ENCODE data around the gene PHOX2A. TPM values are rescaled to one million over a fixed set of nuclear protein-coding genes. Genes with fewer than 3 reads are reported as not detected.

Gene PHOX2A
- total and polyA plus RNA-seq, 2 of the 13 experiments (the other 11 are each of a cell fraction or from before 2014, with no cell fraction given), result not detected

GRCh38 chr11:72222907-72223614, 20.9 kb downstream of the PHOX2A start (continued):
- peak; percentile 49; the same call in 1 of the 2 replicates for TF ChIP-seq THAP11 (CRISPR knock-in tag; IDR thresholded peaks at IDR 0.05)
- TF ChIP-seq ETV6 (CRISPR knock-in tag; conservative IDR thresholded peaks at IDR 0.05), result no peak
- TF ChIP-seq ZNF775 (CRISPR knock-in tag; IDR thresholded peaks at IDR 0.05; ENCODE audit: borderline replicate concordance), result no peak
- TF ChIP-seq ZNF790 (CRISPR knock-in tag; IDR thresholded peaks at IDR 0.05; ENCODE audit: borderline replicate concordance), result 0 out of 2 replicates have a peak, but pooled peaks have one; percentile 29
- 0 out of 2 replicates have a peak, but pooled peaks have one; percentile 26 for TF ChIP-seq KMT2A (CRISPR knock-in tag; IDR thresholded peaks at IDR 0.05)
- no peak for TF ChIP-seq SATB2 (CRISPR knock-in tag; IDR thresholded peaks at IDR 0.05)
- TF ChIP-seq DRAP1 (CRISPR knock-in tag; IDR thresholded peaks at IDR 0.05), result peak; percentile 79
- TF ChIP-seq ZNF224 (CRISPR knock-in tag; IDR thresholded peaks at IDR 0.05), result 0 out of 2 replicates have a peak, but pooled peaks have one; percentile 65
- TF ChIP-seq ZNF207 (IDR thresholded peaks at IDR 0.05; ENCODE audit: borderline replicate concordance), result no peak
- 0 out of 2 replicates have a peak, but pooled peaks have one; percentile 3 for TF ChIP-seq ZBTB7B (CRISPR knock-in tag; IDR thresholded peaks at IDR 0.05)
- no peak for TF ChIP-seq MTA3 (CRISPR knock-in tag; IDR thresholded peaks at IDR 0.05)
- TF ChIP-seq CREM (IDR thresholded peaks at IDR 0.05), result no peak; the same call in 1 of the 2 replicates
- no peak for TF ChIP-seq CREM (CRISPR knock-in tag; IDR thresholded peaks at IDR 0.05)
- TF ChIP-seq ZNF550 (CRISPR knock-in tag; IDR thresholded peaks at IDR 0.05; ENCODE audit: borderline replicate concordance), result no peak
- no peak for TF ChIP-seq CSRNP1 (CRISPR knock-in tag; IDR thresholded peaks at IDR 0.05)
- no peak for TF ChIP-seq ZNF567 (CRISPR knock-in tag; IDR thresholded peaks at IDR 0.05; ENCODE audit: borderline replicate concordance)
- no peak for TF ChIP-seq ZNF225 (CRISPR knock-in tag; IDR thresholded peaks at IDR 0.05)
- TF ChIP-seq, protein P1, sequence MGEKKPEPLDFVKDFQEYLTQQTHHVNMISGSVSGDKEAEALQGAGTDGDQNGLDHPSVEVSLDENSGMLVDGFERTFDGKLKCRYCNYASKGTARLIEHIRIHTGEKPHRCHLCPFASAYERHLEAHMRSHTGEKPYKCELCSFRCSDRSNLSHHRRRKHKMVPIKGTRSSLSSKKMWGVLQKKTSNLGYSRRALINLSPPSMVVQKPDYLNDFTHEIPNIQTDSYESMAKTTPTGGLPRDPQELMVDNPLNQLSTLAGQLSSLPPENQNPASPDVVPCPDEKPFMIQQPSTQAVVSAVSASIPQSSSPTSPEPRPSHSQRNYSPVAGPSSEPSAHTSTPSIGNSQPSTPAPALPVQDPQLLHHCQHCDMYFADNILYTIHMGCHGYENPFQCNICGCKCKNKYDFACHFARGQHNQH (CRISPR knock-in tag; IDR thresholded peaks at IDR 0.05), result peak; percentile 37; the same call in 1 of the 2 replicates
- TF ChIP-seq YEATS2 (CRISPR knock-in tag; IDR thresholded peaks at IDR 0.05; ENCODE audit: borderline replicate concordance), result peak; percentile 60; the same call in 1 of the 2 replicates
- TF ChIP-seq SIN3A (IDR thresholded peaks at IDR 0.05; ENCODE audit: borderline replicate concordance, low read depth, low read length), result peak; percentile 71; the same call in 1 of the 2 replicates
- no peak; the same call in none of the 2 replicates for TF ChIP-seq ZFX (CRISPR knock-in tag; IDR thresholded peaks at IDR 0.05; ENCODE audit: low read depth)
- no peak for TF ChIP-seq PRPF4 (IDR thresholded peaks at IDR 0.05; ENCODE audit: low read depth, low read length, poor library complexity, severe bottlenecking)
- TF ChIP-seq, protein P2, sequence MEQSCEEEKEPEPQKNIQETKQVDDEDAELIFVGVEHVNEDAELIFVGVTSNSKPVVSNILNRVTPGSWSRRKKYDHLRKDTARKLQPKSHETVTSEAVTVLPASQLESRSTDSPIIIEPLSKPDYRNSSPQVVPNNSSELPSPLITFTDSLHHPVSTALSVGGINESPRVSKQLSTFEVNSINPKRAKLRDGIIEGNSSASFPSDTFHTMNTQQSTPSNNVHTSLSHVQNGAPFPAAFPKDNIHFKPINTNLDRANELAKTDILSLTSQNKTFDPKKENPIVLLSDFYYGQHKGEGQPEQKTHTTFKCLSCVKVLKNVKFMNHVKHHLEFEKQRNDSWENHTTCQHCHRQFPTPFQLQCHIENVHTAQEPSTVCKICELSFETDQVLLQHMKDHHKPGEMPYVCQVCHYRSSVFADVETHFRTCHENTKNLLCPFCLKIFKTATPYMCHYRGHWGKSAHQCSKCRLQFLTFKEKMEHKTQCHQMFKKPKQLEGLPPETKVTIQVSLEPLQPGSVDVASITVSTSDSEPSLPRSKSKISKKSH (CRISPR knock-in tag; IDR thresholded peaks at IDR 0.05; ENCODE audit: borderline replicate concordance), result peak; percentile 22; the same call in 1 of the 2 replicates
- TF ChIP-seq KAT7 (CRISPR knock-in tag; IDR thresholded peaks at IDR 0.05; ENCODE audit: borderline replicate concordance), result no peak
- TF ChIP-seq ZNF34 (CRISPR knock-in tag; IDR thresholded peaks at IDR 0.05; ENCODE audit: borderline replicate concordance), result no peak
